Kidney epithelial cell (primary cell): ENCODE results near the gene ZNRF2. TPM values are rescaled to one million over a fixed set of nuclear protein-coding genes. Genes with fewer than 3 reads are reported as not detected.

Experiments
- DNase-seq: peaks from one replicate; pipeline ENCODE4 v3.0.0-alpha.2; 2010; ENCODE audit warnings: low read depth
- H3K27me3 ChIP-seq: 2 replicates; pipeline ENCODE4 v1.6.0; 2011; ENCODE audit warnings: low read length; ENCODE audit not compliant: control insufficient read depth, insufficient read depth
- H3K36me3 ChIP-seq: 2 replicates; pipeline ENCODE4 v1.5.1; 2011; ENCODE audit warnings: low read length; ENCODE audit not compliant: control insufficient read depth, insufficient read depth
- H3K4me3 ChIP-seq: 2 replicates; pipeline ENCODE4 v1.5.1; 2011; ENCODE audit warnings: low read depth, mild to moderate bottlenecking, control low read depth, low read length
- total RNA-seq: library from RNA; depleted of rRNA; stranded (reverse); fragments of >200 nt; gene quantifications from 2 replicates; pipeline ENCODE4 v1.2.3, GENCODE V29; 2015
- TF ChIP-seq, protein P1 (sequence below): IDR thresholded peaks from 2 replicates; pipeline ENCODE4 v1.5.1; 2011; ENCODE audit warnings: mild to moderate bottlenecking, moderate library complexity, low read length, control low read depth, inconsistent platforms; ENCODE audit not compliant: insufficient read depth, poor library complexity, severe bottlenecking

ZNRF2 gene
- total RNA-seq, 1 donor from 2014 or later = 11.2 TPM

DNA sequence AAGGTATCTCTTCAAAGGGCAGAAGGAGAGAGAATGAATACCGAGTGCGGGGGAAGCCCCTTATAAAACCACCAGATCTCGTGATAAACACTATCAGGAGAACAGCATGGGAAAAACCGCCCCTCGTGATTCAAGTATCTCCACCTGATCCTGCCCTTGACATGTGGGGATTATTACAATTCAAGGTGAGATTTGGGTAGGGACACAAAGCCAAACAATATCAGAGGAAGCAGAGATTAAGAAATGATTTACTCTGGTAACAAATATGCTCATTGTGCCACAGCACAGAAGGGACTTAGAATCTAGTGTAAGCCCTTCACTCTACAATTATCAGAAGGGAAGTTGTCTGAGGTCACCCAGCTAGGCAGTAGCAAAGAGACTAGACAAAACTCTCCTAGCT is 40.1 kb upstream of the ZNRF2 start:
- DNase-seq = no peak
- H3K27me3 ChIP-seq = peaks cover 11% of the 10 kb centered on the region
- no peaks in the 10 kb centered on the region for H3K36me3 ChIP-seq
- TF ChIP-seq, protein P1, sequence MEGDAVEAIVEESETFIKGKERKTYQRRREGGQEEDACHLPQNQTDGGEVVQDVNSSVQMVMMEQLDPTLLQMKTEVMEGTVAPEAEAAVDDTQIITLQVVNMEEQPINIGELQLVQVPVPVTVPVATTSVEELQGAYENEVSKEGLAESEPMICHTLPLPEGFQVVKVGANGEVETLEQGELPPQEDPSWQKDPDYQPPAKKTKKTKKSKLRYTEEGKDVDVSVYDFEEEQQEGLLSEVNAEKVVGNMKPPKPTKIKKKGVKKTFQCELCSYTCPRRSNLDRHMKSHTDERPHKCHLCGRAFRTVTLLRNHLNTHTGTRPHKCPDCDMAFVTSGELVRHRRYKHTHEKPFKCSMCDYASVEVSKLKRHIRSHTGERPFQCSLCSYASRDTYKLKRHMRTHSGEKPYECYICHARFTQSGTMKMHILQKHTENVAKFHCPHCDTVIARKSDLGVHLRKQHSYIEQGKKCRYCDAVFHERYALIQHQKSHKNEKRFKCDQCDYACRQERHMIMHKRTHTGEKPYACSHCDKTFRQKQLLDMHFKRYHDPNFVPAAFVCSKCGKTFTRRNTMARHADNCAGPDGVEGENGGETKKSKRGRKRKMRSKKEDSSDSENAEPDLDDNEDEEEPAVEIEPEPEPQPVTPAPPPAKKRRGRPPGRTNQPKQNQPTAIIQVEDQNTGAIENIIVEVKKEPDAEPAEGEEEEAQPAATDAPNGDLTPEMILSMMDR = no peak
- no peak overlapping the region for H3K4me3 ChIP-seq

DNA sequence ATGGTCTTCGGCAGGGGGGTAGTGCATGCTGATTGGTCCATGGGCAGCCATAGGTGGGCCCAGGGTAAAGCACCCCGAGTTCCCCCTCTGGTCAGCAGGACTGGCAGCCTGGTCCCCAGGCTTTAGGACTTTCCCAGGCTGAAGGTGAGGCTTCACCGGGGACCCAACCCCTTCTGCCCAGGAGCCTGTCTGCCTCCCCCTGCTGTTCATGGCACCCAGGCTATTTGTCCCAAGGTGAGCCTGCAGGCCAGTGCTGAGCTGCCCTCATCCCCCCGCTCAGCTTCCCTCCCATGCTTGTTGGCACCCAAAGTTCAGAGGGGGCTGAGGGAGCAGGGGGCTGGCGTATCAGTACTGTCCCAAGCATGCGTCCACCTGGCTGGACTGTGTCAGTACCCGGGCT is 38.5 kb upstream of the ZNRF2 start:
- DNase-seq = no peak
- TF ChIP-seq, protein P1 = no peak
- no peaks in the 10 kb centered on the region for H3K36me3 ChIP-seq

DNA sequence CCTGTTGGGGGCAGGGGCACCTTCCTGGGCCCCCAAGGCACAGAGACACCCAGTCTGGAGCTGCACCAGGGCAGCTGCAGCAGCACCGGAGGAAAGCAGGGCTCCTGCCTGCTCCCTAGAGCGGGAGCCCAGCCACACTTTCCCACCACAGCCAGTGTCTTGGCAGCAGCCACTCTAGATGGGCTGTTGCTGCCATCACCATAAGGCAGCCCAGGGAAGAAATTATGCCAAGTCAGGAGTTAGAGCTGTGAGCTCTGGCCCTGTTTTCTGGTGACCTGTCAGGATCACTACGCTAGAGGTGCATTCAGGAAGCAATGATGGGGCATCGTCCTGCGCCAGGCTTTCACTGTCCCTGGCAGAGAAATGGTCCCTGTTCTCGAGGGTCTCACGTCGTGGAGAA is 38.0 kb upstream of the ZNRF2 start:
- peaks cover 11% of the 10 kb centered on the region for H3K27me3 ChIP-seq
- TF ChIP-seq, protein P1 = no peak
- no peak for DNase-seq
- H3K36me3 ChIP-seq = no peaks in the 10 kb centered on the region
- no peak overlapping the region for H3K4me3 ChIP-seq

More for the DNA sequence above, 38.5 kb upstream of the ZNRF2 start:
- Histone ChIP-seq H3K27me3 (peaks cover 11% of the 10 kb centered on the region), H3K4me3 (no peak overlapping the region)

DNA sequence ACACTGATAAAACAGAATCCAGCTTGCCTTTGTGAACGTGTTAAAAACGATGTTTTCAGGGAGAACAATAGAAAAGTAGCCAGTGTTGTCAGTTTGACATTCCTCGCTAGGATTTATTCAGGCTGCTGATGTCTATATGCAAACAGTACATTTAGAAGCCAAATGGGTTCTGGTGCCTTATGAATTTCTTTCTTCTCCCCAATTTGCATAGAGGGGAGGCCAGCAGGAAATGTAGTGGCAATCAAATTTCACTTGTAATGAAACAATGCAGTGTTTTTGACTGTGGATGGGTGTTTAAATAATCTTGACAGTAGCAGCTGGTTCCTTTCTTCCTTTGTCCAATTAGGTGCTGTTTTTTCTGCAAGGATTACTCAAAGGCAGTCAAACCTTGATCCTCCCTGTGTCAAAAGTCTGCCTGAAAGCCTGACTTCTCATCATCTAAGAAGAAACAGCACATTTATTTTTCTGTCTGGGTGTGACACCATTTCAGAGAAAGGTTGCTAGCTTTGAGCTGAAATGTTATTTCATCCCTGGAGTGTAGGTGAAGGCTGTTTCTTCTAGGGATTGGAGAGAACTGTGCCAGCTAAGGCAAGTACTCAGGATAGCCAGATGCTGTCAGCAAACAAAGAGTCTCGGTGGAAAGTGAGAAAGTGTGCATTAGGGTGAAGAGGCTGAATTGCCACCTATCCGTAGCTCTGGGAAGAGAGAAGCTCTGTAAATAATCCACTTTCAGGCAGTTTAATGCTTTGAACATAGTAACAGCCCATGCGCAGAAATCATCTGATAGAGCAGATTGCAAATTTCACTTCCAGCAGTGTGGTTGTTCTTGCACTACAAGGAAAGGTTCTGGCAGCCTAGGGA is 36.6 kb upstream of the ZNRF2 start:
- TF ChIP-seq, protein P1 = no peak
- no peak for DNase-seq
- no peak overlapping the region for H3K4me3 ChIP-seq
- H3K27me3 ChIP-seq = peaks cover 11% of the 10 kb centered on the region
- H3K36me3 ChIP-seq = no peaks in the 10 kb centered on the region

DNA sequence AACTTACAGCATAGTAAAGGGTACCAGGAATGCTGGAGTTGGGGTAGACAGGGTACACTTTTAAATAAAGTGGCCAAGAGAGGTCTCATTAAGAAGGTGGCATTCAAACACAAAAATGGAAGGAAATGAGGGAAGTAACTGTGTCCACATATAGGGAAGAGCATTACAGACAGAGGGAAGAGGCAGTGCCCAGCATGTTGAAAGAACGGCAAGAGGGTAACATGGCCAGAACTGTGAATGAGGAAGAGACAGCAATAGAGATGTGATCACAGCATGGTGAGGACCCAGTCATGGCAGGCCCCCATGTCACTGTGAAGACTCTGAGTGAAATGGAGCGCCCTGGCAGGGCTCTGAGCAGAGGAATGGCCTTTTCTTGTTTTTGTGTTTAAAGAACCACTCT is 35.1 kb upstream of the ZNRF2 start:
- Histone ChIP-seq H3K4me3 (no peak overlapping the region), H3K36me3 (no peaks in the 10 kb centered on the region), H3K27me3 (peaks cover 11% of the 10 kb centered on the region)
- no peak for DNase-seq
- TF ChIP-seq, protein P1 = no peak
